ENCODE results near the gene IL34. TPM values are rescaled to one million over a fixed set of nuclear protein-coding genes. Genes with fewer than 3 reads are reported as not detected.

The IL34 gene
- total RNA-seq, 1 experiment from 2014 or later = 0.12 TPM

DNA sequence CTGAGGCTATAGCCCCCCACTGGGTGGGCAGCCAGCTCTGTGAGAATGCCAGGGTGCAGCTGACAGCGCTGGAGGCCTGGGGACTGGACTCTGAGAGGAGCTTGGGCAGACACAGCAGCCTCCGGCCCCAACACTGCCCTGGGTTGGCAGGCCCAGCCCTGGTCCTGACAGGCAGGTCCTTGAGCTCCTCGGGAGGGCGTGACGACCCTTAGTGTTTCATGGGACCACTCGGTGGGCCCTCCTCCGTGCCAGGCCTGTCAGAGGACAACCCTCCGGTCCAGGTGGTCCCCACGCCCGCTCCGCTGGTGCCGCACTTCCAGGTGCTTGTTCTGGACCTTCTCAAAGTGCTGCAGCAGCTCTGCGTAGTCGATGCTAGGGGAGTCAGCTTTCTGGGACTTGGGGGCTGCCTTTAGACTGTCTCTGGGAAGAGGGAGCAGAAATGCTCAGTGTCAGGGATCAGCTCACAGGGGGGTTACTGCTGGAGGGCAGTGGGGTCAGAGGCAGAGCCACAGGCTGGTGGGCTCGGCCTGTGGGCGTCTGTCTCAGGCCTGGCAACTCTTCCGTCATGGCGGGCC lies 41.4 kb downstream of the IL34 start:
- no peak for DNase-seq (ENCODE audit: low read depth)

- peak; percentile 57 for DNase-seq (ENCODE audit: low read depth)
These were observed 41.9 kb downstream of the IL34 start for GRCh38 chr16:70688246-70688742.

DNA sequence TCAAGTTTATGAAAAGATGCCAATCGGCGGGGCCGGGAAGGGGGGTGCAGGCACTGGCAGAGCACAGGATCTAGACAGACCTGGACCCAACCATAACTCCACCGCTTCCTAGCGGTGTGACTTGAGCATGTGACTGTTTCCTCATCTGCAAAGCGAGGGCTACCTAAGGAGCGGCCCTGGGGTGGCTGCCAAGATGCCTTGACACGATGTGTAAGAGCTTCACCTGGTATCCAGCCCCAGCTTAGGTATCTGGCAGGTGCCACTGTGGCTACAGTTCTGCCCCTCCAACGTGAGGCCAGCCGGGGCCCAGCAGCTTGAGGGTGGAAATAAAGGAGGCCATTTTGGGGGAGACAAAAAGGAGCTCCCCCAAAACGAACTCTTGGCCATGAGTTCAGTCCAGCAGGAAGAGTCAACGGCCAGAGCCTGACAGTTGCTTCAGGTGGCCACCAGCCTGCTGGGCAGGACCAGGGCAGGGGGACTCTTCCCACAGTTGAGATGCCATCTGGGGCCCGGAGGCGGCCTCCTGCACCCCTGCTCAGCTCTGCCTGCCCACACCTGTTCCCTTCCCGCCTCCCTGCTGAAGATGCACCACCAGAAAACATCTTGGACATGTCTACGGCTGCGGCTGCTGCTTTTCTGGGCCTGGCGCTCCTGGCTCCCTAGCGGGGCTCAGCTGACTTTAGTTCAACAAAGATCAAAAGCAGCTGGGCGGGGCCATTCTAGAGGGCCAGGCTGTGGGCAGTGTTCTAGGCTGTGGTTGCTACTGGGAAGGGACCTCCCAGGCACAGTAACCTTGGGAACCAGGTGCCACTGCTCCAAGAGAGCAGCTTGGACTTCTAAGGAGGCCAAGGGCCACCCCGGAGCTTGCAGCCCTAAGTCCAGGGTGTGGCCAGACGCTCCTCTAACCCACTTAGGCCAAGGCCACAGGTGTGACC lies 42.9 kb downstream of the IL34 start:
- DNase-seq (ENCODE audit: low read depth) = no peak

GRCh38 chr16:70689970-70690891 lies 43.9 kb downstream of the IL34 start:
- DNase-seq (ENCODE audit: low read depth) = no peak

- peak; percentile 99 for DNase-seq (ENCODE audit: low read depth)
These were observed 45.1 kb downstream of the IL34 start for GRCh38 chr16:70691223-70692129.

DNA sequence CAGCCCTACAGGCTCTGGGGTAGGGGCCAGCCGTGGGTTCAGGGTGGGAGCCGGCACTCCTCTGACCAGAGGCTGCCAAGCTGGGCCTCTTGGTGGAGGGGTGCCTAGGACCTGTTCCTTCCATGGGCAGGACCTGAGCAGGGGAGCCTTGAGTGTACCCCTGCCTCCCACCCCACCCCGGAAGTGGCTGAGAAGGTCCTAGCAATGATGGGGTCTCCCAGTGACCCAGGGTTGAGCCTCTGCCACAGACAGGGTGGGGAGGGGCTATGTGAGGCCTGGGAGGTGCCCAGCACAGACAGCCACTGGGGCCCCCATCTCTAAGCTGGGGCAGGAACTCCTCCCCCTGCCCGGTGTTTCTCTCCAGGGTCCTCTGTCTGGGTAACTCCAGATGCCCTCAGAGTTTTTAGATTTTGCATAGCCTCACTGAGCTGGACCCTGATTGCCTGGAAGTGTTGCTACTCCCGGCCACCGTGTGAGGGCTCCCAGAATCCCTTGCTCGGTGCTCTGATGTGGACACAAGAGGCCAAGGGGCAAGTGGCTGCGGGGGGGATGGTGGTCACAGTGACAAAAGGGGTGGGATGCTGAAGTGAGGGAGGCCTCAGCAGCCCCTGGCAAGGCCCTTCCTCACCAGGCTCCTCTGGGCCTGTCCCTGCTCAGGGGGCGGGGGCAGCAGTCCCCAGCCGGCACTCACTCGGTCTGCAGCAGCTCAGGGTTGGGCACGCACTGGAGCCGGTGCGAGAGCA lies 45.9 kb downstream of the IL34 start:
- peak; percentile 86 for DNase-seq (ENCODE audit: low read depth)

DNA sequence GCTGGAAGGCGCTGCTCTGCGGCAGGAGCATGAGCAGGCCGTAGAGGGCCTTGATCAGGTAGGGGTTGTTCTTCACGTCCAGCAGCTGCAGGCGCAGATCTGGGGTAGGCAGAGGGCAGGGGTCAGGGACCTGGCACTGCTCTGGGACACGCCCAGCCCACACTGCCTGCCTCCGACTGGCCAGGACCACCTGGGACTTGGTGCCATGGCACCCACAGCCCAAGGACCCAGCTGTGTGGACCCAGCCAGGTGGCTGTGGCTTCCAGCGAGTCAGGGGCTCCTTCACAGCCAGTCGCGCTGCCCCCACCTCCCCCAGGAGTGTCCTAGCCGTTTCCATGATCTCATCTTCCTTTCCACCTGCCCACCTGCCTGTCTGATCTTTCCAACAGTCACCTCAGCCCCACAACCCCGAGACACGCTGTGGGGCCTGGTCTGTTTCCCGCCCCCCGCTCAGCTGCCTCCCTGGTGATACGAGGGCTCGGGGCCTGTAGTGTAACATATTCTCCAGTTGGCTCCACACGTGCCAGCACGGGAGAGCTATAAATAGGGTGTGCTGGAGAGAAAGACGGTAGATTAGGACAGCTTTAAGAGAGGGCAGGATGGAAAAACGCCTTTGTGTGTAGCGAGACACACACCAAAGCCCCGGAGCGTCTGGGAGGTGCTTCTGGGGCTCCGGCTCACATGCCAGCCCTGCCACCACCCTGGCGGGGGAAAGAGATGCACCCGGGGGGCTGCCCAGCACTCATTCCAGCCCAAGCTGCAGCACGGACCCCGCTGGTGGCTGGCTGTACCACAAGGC lies 46.7 kb downstream of the IL34 start:
- peak; percentile 59 for DNase-seq (ENCODE audit: low read depth)

DNA sequence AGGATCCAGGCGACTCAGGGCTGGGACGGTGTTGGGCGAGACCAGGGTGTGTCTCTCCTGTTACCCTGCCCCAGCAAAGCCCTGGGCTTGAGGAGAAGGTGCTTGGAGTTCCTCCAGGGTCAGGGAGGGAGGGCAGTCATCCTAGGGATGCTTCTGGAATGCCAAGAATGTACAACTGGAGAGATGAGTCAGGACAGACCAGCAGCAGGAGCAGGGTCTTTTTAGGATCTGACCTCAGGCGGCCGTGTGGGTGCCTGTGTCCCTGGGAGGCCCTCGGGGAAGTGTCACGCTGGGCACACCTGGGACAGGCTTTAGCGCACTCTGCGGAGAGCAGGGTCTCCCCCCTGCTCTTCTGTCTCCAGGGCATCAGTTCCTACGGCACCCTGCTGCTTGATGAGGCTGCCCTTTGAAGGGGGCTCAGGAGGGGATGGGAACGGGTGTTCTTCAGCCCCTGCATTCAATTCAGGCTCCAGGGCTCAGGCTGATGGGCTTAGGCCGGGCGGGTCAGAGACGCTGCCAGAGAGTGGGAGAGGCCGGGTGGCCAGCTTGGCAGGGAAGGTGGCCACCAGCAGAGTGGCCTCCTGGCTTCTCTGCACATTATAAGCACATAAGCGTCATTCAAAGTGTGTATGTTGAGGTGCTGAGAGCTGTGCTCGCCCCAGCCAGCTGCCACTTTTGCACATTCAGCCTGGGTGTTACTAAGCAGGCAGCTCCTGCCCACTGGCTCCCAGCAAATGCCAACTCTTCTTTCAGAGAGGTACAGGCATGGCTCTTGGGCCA lies 47.9 kb downstream of the IL34 start:
- DNase-seq (ENCODE audit: low read depth) = peak; percentile 94

DNA sequence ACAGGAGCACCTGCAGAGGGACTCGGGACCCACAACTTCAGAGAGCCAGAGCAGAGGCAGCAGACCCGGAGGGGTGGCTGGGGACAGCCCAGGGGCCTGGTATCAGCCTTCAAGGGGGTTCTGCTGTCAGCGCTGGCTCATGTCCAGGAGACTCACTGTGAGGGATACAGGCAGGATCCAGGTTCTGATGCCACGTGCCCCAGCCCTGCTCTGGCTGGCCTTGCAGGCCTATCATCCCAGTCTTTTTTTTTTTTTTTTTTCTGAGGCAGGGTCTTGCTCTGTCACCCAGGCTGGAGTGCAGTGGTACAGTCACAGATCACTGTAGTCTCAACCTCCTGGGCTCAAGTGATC lies 48.5 kb downstream of the IL34 start:
- no peak for DNase-seq (ENCODE audit: low read depth)

DNA sequence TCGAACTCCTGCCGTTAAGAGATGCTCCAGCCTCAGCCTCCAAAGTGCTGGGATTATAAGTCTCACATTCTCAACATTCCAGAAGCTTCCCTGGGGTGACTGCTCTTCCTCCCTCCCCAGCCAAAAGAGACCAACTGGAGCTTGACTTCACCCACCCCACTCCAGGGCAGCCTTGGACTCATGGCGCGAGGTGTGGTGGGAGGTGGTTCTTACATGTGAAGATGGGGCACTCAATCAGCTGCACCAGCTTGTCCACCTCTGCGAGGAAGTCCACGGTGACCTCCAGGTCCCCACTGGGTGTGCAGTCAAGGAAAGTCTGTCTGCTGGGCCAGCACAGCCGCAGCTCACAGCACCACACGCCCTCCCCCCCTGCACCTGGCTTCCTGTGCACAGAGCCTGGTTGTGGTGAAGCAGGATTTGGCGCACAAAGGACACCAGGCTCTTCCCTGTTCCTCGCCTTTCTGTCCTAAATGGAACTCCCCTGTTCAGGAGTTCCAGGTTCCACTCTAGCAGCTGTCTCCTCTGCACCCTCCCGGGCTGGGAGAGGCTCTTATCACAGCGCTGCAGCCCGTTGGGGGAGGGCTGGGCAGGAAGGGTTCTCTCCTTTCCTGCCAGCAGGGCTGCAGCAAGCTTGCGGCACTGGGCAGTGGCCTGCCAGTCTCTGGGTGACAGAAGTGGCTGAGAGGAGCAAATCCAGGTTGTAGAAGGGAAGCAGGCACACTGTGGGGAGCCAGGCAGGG lies 49.1 kb downstream of the IL34 start:
- DNase-seq (ENCODE audit: low read depth) = no peak

- DNase-seq (ENCODE audit: low read depth) = no peak
These were observed 50.0 kb downstream of the IL34 start for GRCh38 chr16:70696355-70696754.

DNA sequence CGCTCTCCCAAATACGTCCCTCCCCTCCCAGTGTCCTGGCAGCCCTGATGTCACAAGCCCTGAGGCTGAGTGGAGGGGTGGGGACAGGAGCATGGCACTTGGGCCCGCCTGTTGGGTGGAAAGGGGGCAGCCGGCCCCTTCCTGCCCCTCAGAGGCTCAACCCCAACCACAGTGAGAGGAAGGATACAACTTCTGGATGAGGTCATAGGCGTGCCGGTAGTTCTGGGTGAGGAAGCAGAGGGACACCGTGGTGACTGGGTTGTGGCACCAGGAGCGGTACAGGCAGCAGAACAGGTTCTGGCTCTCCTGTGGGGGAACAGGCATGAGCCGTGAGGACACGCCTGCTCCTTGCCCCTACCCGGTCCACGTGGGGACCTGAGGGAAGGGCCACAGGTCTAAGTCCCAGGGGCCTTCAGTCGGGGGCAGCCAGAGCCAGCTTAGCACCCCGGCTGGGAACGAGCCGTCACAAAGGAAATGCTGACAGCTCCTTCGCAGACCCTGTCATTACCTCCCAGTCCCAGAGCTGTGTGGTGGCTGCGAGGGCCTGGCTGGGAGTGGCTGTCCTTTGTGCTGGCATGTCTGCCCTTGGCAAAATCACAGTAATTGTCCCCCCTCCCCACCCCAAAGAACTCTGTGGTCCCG lies 50.7 kb downstream of the IL34 start:
- DNase-seq (ENCODE audit: low read depth) = peak; percentile 27

GRCh38 chr16:70697594-70698170 lies 51.3 kb downstream of the IL34 start:
- DNase-seq (ENCODE audit: low read depth) = peak; percentile 71

DNA sequence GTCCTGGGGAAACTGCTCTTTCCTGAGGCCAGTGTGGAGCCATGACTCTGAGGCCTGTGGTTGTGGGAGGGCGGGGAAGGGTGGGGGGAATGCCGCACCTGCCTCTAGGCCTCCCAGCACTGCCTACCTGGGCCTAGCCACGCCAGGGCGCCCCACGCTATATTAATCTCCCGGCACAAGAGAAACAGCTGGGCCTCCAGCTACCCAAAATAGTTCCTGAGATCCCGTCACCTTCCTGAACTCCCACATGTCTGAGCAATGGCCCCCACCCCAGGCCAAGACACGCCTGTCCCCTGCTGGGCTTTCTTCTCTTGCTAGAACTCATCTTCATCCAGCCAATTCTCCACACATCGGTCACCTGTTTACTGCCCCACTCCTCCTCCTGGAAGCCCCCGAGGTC lies 52.5 kb downstream of the IL34 start:
- DNase-seq (ENCODE audit: low read depth) = no peak

GRCh38 chr16:70699696-70700095 lies 53.3 kb downstream of the IL34 start:
- DNase-seq (ENCODE audit: low read depth) = no peak

- DNase-seq (ENCODE audit: low read depth) = no peak
These were observed 54.0 kb downstream of the IL34 start for GRCh38 chr16:70700101-70701020.
